Measurements from ENCODE around the gene ZSWIM4. TPM values are rescaled to one million over a fixed set of nuclear protein-coding genes. Genes with fewer than 3 reads are reported as not detected.

The ZSWIM4 gene
- total RNA-seq, 4 donors from 2014 or later, result 1.6 to 9.1 (median 5.8) TPM

DNA sequence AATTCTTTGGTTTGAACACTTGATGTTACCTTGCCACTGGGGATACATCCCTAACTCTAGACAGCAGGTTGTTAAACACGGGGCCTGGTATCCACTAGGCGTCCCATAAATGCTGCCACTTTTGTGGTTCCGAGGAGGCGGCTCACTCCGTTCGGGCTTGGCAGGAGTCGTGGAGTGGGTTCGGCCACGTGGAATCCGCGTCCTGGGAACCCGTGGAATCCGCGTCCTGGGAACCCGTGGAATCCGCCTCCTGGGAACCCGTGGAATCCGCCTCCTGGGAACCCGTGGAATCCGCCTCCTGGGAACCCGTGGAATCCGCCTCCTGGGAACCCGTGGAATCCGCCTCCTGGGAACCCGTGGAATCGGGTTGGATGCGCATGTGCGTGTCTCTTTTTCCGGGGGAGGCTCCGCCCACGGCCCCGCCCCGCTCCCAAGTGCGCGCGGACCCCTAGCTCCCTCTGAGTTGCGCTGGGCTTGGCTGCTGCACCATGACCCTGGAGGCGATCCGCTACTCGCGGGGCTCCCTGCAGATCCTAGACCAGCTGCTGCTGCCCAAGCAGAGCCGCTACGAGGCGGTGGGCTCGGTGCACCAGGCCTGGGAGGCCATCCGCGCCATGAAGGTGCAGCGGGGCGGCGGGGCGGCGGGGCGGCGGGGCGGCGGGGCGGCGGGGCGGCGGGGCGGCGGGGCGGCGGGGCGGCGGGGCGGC lies 31.0 kb upstream of the ZSWIM4 start, which contains the start of gene MRI1:
Gene MRI1, plus strand, starts transcription at position 422 of the 707 bp plus-strand sequence. Its CDS starts 67 bp downstream, at position 489.
- Histone ChIP-seq H3K9me3 (no peaks in the 10 kb centered on the region), H3K4me1 (peaks cover 0 to 14% (median 2%) of the 10 kb centered on the region in 4 donors), H3K27me3 (no peaks in the 10 kb centered on the region), H3K4me3 (peak within 1 kb of the TSS; percentile 64 to 92 (median 80)), H3K27ac (peak within 1 kb of the TSS; percentile 57 to 82 (median 62)), H3K36me3 (peaks cover 0 to 55% (median 0%) of the 10 kb centered on the region in 3 donors)
- DNase-seq, result peak; percentile 78 to 90 (median 86)
- TF ChIP-seq POLR2A (IDR thresholded peaks at IDR 0.05), result peak in 1 of 2 donors; percentile 22
- TF ChIP-seq, protein P1, sequence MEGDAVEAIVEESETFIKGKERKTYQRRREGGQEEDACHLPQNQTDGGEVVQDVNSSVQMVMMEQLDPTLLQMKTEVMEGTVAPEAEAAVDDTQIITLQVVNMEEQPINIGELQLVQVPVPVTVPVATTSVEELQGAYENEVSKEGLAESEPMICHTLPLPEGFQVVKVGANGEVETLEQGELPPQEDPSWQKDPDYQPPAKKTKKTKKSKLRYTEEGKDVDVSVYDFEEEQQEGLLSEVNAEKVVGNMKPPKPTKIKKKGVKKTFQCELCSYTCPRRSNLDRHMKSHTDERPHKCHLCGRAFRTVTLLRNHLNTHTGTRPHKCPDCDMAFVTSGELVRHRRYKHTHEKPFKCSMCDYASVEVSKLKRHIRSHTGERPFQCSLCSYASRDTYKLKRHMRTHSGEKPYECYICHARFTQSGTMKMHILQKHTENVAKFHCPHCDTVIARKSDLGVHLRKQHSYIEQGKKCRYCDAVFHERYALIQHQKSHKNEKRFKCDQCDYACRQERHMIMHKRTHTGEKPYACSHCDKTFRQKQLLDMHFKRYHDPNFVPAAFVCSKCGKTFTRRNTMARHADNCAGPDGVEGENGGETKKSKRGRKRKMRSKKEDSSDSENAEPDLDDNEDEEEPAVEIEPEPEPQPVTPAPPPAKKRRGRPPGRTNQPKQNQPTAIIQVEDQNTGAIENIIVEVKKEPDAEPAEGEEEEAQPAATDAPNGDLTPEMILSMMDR (IDR thresholded peaks at IDR 0.05), result no peak

DNA sequence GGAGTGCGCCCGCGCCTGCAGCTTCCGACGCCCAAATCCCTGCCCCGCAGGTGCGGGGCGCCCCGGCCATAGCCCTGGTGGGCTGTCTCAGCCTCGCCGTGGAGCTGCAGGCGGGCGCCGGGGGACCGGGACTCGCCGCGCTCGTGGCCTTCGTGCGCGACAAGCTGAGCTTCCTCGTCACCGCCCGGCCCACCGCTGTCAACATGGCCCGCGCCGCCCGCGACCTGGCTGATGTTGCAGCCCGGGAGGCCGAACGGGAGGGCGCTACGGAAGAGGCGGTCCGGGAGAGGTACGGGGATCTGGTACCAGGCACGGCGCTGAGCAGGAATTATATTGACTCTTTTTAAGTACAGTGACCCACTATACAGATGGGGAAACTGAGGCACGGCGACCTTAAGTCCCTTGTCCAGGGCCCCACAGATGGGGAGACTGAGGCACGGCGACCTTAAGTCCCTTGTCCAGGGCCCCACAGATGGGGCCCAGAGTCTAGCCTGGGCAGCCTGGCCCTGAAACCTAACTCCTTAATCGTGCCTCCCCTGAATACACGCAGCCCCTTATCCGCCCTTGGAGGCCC lies 30.3 kb upstream of the ZSWIM4 start:
- peak overlapping the region; percentile 57 to 82 (median 62) for H3K27ac ChIP-seq
- TF ChIP-seq, protein P1 (IDR thresholded peaks at IDR 0.05), result no peak
- no peak for TF ChIP-seq POLR2A (IDR thresholded peaks at IDR 0.05)
- H3K36me3 ChIP-seq, result peaks cover 0 to 54% (median 0%) of the 10 kb centered on the region in 3 donors
- H3K9me3 ChIP-seq, result no peaks in the 10 kb centered on the region
- H3K27me3 ChIP-seq, result no peaks in the 10 kb centered on the region
- DNase-seq, result peak in 1 of 3 donors; percentile 59
- peak overlapping the region; percentile 64 to 92 (median 80) for H3K4me3 ChIP-seq
- H3K4me1 ChIP-seq, result peaks cover 0 to 14% (median 2%) of the 10 kb centered on the region in 4 donors

DNA sequence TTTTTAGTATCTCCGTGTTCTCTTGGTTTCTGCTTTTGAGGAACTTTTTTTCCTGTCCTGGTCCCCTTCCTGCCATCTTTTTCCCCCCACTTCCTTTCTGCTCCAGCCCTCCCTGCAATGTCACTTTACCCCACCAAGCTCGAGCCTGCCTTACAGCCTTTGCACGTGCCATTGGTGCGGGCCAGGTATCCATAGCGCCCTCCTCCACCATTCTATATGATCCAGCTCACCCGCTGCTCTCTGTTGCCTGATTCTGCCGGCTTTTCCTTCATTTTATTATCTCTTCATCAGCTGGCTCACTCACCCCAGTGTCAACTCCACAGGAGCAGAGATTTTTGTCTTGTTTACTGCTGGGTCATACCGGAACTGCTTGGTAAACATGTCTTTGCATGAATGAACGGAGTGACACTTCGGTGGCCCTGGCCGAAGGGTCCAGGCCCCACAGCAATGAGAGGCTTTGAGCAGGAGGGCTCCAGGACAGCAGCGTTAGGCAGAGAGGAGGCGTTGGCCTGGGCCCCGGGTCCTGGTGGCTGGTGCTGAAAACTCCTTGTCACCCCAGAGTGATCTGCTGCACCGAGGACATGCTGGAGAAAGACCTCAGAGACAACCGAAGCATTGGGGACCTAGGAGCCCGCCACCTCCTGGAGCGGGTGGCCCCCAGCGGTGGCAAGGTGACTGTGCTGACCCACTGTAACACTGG lies 29.7 kb upstream of the ZSWIM4 start:
- Histone ChIP-seq H3K27ac (peak overlapping the region in 3 of 4 donors; percentile 61 to 82 (median 64)), H3K36me3 (peaks cover 0 to 54% (median 0%) of the 10 kb centered on the region in 3 donors), H3K4me3 (peak overlapping the region; percentile 64 to 92 (median 80))

DNA sequence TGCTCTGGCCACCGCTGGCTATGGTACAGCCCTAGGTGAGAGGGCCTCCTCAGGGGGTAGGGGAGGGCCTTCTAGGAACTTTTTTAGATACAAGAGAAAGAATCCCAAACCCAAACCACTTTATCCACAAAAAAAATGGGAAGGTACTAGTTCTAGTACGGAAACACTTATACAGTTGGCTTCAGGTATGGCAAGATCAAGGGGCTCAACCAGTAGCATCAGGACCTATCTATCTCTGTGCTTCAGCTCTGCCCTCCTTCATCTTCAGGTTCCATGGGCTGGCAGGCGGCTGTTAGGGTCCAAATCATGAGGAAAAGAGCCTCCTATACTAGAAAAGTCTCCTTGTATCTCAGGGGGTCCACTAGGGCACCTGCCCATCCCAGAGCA lies 29.2 kb upstream of the ZSWIM4 start:
- DNase-seq, result no peak
- H3K27me3 ChIP-seq, result no peaks in the 10 kb centered on the region
- H3K4me1 ChIP-seq, result peaks cover 0 to 14% (median 2%) of the 10 kb centered on the region in 4 donors
- no peak overlapping the region for H3K27ac ChIP-seq
- TF ChIP-seq, protein P1 (IDR thresholded peaks at IDR 0.05), result no peak
- TF ChIP-seq POLR2A (IDR thresholded peaks at IDR 0.05), result no peak
- H3K4me3 ChIP-seq, result no peak overlapping the region
- H3K36me3 ChIP-seq, result peaks cover 0 to 54% (median 0%) of the 10 kb centered on the region in 3 donors
- H3K9me3 ChIP-seq, result no peaks in the 10 kb centered on the region

More for the DNA sequence above, 29.7 kb upstream of the ZSWIM4 start:
- no peaks in the 10 kb centered on the region for H3K9me3 ChIP-seq
- TF ChIP-seq POLR2A (IDR thresholded peaks at IDR 0.05), result no peak
- TF ChIP-seq, protein P1 (IDR thresholded peaks at IDR 0.05), result no peak
- H3K4me1 ChIP-seq, result peaks cover 0 to 14% (median 2%) of the 10 kb centered on the region in 4 donors
- DNase-seq, result no peak
- H3K27me3 ChIP-seq, result no peaks in the 10 kb centered on the region

GRCh38 chr19:13768510-13768909 lies 26.7 kb upstream of the ZSWIM4 start:
- peaks cover 0 to 12% (median 2%) of the 10 kb centered on the region in 4 donors for H3K4me1 ChIP-seq
- no peak for TF ChIP-seq POLR2A (IDR thresholded peaks at IDR 0.05)
- H3K27ac ChIP-seq, result no peak overlapping the region
- H3K27me3 ChIP-seq, result no peaks in the 10 kb centered on the region
- H3K9me3 ChIP-seq, result no peaks in the 10 kb centered on the region
- DNase-seq, result no peak
- peaks cover 0 to 46% (median 0%) of the 10 kb centered on the region in 3 donors for H3K36me3 ChIP-seq
- no peak overlapping the region for H3K4me3 ChIP-seq
